ENCODE measurements around the gene EIF4A3. TPM values are rescaled to one million over a fixed set of nuclear protein-coding genes. Genes with fewer than 3 reads are reported as not detected.
A peak's percentile ranks its signal among the peaks of the same experiment; 100 is the strongest.

EIF4A3 gene
- total and polyA plus RNA-seq, 9 of the 15 experiments (the other 6 are each of a cell fraction or from before 2014, with no cell fraction given): 62.7 to 171 (median 127) TPM

DNA sequence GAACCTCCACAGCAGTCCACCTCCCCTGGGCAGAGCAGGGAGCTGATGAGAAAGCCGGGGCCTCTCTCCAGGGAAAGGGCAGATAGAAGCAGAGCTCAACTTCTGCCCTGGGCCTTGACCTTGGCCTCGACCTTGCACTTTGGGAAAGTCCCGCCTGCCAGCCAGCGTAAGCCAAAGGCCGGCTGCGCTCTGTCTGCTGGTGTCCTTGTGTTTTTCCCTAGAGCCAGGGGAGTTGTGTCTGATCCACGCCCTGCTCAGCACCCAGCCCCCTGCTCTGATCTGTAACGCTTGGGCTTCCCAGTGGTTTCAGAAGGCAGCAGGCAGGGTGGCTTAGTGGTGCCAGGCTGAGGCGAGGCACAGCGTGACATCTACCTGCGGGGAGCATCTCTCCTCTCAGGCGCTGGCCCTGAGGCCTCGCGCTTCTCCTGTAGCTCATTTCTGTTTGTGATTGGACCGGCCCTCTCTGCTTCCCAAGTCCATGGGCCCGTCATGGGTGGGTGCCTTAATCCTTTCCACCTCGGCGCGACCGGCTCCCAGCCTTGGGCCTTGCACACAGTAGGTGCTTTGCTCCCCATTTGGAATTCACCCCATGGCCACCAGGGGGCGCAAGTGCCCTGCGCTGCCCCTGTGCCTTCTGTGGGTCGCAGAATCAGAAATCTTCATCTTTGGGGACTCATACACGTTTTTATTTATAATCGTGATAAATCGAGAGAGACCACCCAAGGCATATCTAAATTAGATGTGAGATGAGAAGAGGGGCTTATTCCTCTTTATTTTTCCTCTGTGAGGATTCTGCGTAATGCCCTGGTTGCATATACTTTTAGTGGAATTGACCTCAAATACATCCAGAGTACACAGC is 49.0 kb upstream of the EIF4A3 start (continued):
- TF ChIP-seq, protein P1, sequence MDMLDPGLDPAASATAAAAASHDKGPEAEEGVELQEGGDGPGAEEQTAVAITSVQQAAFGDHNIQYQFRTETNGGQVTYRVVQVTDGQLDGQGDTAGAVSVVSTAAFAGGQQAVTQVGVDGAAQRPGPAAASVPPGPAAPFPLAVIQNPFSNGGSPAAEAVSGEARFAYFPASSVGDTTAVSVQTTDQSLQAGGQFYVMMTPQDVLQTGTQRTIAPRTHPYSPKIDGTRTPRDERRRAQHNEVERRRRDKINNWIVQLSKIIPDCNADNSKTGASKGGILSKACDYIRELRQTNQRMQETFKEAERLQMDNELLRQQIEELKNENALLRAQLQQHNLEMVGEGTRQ (CRISPR knock-in tag; IDR thresholded peaks at IDR 0.05): no peak
- TF ChIP-seq, protein P2, sequence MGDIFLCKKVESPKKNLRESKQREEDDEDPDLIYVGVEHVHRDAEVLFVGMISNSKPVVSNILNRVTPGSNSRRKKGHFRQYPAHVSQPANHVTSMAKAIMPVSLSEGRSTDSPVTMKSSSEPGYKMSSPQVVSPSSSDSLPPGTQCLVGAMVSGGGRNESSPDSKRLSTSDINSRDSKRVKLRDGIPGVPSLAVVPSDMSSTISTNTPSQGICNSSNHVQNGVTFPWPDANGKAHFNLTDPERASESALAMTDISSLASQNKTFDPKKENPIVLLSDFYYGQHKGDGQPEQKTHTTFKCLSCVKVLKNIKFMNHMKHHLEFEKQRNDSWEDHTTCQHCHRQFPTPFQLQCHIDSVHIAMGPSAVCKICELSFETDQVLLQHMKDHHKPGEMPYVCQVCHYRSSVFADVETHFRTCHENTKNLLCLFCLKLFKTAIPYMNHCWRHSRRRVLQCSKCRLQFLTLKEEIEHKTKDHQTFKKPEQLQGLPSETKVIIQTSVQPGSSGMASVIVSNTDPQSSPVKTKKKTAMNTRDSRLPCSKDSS (IDR thresholded peaks at IDR 0.05; ENCODE audit: low read depth, partially characterized antibody): peak; percentile 56
- TF ChIP-seq, protein P3, sequence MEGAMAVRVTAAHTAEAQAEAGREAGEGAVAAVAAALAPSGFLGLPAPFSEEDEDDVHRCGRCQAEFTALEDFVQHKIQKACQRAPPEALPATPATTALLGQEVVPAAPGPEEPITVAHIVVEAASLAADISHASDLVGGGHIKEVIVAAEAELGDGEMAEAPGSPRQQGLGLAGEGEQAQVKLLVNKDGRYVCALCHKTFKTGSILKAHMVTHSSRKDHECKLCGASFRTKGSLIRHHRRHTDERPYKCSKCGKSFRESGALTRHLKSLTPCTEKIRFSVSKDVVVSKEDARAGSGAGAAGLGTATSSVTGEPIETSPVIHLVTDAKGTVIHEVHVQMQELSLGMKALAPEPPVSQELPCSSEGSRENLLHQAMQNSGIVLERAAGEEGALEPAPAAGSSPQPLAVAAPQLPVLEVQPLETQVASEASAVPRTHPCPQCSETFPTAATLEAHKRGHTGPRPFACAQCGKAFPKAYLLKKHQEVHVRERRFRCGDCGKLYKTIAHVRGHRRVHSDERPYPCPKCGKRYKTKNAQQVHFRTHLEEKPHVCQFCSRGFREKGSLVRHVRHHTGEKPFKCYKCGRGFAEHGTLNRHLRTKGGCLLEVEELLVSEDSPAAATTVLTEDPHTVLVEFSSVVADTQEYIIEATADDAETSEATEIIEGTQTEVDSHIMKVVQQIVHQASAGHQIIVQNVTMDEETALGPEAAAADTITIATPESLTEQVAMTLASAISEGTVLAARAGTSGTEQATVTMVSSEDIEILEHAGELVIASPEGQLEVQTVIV (CRISPR knock-in tag; IDR thresholded peaks at IDR 0.05; ENCODE audit: borderline replicate concordance): no peak
- TF ChIP-seq POLR3A (IDR thresholded peaks at IDR 0.05; ENCODE audit: borderline replicate concordance, extremely low read depth, insufficient read depth, insufficient read length) (no peak), CBX8 (IDR thresholded peaks at IDR 0.05; ENCODE audit: borderline replicate concordance, extremely low read depth, low read depth, low read length, poor library complexity, severe bottlenecking) (no peak), ZNF668 (CRISPR knock-in tag; IDR thresholded peaks at IDR 0.05) (no peak), HMG20A (CRISPR knock-in tag; conservative IDR thresholded peaks at IDR 0.05) (no peak), ZC3H11A (IDR thresholded peaks at IDR 0.05; ENCODE audit: low read depth, low read length) (no peak), MAFG (tag; conservative IDR thresholded peaks at IDR 0.05) (no peak), THRAP3 (IDR thresholded peaks at IDR 0.05; ENCODE audit: borderline replicate concordance) (no peak), ETV6 (IDR thresholded peaks at IDR 0.05; ENCODE audit: borderline replicate concordance in 1 of 2, low read depth in 2 of 2, low read length in 1 of 2) (no peak), ETV6 (CRISPR knock-in tag; IDR thresholded peaks at IDR 0.05; ENCODE audit: borderline replicate concordance) (no peak), TEAD2 (tag; IDR thresholded peaks at IDR 0.05) (no peak), BCL6 (CRISPR knock-in tag; IDR thresholded peaks at IDR 0.05) (no peak), PCBP1 (IDR thresholded peaks at IDR 0.05; ENCODE audit: low read depth, low read length, poor library complexity, severe bottlenecking) (no peak), HDAC8 (tag; IDR thresholded peaks at IDR 0.05) (no peak), NR2F6 (CRISPR knock-in tag; IDR thresholded peaks at IDR 0.05) (no peak), SMARCC2 (IDR thresholded peaks at IDR 0.05; ENCODE audit: low read depth) (no peak)
- TF ChIP-seq, protein P4, sequence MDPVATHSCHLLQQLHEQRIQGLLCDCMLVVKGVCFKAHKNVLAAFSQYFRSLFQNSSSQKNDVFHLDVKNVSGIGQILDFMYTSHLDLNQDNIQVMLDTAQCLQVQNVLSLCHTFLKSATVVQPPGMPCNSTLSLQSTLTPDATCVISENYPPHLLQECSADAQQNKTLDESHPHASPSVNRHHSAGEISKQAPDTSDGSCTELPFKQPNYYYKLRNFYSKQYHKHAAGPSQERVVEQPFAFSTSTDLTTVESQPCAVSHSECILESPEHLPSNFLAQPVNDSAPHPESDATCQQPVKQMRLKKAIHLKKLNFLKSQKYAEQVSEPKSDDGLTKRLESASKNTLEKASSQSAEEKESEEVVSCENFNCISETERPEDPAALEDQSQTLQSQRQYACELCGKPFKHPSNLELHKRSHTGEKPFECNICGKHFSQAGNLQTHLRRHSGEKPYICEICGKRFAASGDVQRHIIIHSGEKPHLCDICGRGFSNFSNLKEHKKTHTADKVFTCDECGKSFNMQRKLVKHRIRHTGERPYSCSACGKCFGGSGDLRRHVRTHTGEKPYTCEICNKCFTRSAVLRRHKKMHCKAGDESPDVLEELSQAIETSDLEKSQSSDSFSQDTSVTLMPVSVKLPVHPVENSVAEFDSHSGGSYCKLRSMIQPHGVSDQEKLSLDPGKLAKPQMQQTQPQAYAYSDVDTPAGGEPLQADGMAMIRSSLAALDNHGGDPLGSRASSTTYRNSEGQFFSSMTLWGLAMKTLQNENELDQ (CRISPR knock-in tag; IDR thresholded peaks at IDR 0.05; ENCODE audit: borderline replicate concordance): no peak
